HG03097 (cell line): Measurements from ENCODE around the gene NDUFV1.

Experiments
- ATAC-seq: cut with Tn5 transposase; IDR thresholded peaks from one replicate; pipeline ENCODE4 v1.9.1; 2021; ENCODE audit not compliant: unreplicated experiment, low FRiP score

The NDUFV1 gene

GRCh38 chr11:67638535-67639437 lies 32.0 kb downstream of the NDUFV1 start:
- no peak for ATAC-seq

DNA sequence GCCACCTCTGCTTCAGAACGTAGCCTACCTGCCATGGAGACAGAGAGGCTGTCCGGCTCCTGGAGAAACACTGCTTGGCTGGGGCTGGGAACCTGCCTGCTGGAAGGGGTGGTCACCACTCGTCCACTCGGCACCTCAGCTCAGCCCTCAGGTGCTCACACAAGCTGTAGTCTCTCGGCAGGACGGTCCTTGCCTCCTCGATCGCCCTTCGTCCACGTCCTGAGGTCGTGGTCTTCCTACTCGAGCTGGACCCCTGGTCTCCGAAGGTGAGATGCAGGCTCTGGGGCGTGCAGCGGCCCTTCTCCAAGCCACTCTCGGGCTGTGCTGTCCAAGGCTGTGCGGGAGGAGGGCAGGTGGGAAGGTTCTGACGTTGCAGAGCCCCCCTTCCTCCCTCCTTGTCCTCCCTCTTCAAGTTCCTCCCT lies 32.7 kb downstream of the NDUFV1 start, which contains the start of gene TBX10:
TBX10 (minus strand) TSS at position 326 of the 422 bp plus-strand sequence; CDS start at position 35, 291 bp downstream.
- no peak for ATAC-seq

- no peak for ATAC-seq
These were observed 33.5 kb downstream of the NDUFV1 start for GRCh38 chr11:67640021-67640757.

DNA sequence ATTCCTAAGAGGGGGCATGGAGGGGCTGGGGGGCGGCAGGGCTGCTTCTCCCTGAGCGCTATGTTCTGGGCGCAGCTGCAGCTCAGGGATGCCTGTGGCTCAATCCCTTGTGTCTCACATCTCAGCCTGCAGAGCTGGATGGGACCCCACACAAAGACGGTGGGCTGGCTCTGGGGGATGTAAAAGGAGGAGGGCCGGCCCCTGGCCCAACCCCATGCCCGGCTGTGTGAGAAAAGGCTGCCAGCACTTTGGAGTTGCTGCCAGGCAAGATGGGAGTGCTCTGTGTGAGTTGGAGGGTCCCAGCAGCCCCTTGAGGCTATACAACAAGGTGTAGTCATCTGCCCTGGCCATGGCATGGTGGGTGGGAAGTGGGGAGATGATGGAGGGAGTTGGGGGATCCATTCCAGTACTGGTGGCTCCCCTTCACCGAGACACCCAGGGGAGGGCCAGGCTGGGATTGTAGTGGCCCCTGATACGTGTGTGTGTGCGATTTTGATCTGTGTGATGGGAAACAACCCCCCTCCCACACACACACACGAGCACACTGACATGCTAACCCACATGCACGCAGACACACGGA lies 34.1 kb downstream of the NDUFV1 start:
- no peak for ATAC-seq

- no peak for ATAC-seq
These were observed 34.8 kb downstream of the NDUFV1 start for GRCh38 chr11:67641338-67642172.

- no peak for ATAC-seq
These were observed 35.7 kb downstream of the NDUFV1 start for GRCh38 chr11:67642173-67643120.

DNA sequence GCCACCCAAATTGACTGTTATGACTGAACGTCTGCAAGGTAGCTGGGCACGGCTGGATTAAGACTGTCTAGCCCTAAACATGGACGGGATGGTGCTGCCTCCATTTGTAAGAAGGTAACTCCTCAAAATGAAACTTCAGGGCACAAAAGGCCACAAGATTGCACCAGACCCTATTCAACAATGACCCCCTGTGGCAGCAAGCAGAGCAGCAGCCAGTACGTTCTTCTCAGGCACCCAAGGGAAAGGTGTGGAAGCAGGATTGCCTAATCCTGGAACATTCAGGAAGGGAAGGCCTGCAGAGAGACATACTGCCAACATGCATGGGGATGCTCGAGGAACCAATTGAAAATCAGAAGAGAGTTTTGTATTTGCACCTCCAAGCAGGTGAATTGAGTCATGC lies 37.3 kb downstream of the NDUFV1 start:
- ATAC-seq: no peak

- ATAC-seq: no peak
These were observed 38.0 kb downstream of the NDUFV1 start for GRCh38 chr11:67644472-67645418.

DNA sequence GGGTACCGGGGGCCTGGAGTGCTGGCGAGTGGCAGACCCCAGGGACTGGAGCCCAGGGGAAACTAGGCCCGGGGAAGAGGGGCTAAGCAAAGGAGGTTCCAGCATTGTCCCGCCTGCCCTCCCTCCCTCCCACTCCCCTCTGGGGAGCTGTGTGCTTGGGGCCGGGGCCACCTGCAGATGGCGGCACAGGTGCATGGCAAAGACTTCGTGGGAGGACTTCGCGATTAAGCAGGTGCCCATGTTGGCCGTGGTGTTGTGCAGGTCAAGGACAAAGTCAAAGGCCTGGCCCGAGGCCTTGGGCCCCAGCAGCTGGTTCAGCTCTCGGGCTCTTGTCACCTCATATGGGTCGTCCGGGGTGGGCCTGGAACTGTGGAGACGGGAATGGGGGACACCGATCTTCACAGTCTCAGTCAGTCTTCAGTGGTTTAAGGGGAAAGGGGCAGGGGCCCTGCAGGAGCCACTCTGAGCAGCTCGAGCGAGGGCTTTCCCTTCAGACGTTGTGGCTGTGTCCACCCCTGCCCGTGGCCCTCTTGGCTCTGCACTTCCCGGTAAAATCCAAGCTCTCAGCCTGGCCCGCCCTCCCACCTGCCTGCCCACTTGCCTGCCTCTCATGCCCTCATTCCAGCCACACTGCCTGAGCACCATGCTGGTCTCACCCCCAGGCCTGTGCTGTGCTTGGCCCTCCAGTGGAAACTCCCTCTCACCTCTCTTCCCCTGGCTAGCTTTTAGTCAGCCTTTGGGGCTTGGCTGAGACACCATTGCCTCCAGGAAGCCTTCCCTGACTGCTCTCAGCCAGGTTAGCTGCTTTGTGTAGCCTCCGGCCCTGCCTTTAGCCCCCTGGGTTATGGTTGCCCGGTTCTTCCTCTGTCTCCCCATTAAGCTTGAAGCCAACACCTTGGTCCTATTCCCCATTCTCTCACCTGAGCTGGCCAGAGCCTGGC lies 39.1 kb downstream of the NDUFV1 start:
- no peak for ATAC-seq

GRCh38 chr11:67646535-67647336 lies 40.0 kb downstream of the NDUFV1 start:
- no peak for ATAC-seq

- no peak for ATAC-seq
These were observed 40.7 kb downstream of the NDUFV1 start for GRCh38 chr11:67647471-67647870.

DNA sequence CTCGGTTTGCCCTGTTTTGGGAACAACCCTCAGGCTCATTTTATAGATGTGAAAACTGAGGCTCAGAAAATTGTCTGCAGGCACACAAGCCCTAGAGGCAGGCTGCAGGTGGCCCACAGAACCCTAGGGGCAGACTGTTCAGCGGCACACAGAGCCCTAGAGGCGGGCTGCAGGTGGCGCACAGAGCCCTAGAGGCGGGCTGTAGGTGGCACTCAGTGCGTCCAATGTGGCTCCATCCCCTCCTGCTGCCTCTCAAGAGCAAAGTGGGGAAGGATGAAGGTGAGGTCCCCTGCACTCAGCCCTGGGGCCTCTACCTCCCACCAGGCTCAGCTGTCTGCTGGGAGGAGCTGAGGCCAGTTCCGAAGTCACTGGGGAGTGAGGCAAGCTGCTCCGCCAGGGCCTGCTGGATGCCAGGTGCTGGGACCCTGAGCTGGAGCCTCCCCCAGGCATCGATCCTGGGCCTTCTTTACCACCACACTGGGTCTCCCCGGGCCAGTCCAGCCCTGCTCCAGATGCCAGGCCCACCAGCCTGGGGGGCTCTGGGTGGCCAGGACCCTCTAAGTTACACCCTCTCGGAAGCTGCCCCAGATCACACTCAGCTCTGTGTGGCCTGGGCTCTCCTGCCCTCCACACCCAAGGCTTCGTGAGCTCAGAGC lies 41.5 kb downstream of the NDUFV1 start:
- no peak for ATAC-seq

GRCh38 chr11:67648796-67649613 lies 42.3 kb downstream of the NDUFV1 start:
- ATAC-seq: no peak

DNA sequence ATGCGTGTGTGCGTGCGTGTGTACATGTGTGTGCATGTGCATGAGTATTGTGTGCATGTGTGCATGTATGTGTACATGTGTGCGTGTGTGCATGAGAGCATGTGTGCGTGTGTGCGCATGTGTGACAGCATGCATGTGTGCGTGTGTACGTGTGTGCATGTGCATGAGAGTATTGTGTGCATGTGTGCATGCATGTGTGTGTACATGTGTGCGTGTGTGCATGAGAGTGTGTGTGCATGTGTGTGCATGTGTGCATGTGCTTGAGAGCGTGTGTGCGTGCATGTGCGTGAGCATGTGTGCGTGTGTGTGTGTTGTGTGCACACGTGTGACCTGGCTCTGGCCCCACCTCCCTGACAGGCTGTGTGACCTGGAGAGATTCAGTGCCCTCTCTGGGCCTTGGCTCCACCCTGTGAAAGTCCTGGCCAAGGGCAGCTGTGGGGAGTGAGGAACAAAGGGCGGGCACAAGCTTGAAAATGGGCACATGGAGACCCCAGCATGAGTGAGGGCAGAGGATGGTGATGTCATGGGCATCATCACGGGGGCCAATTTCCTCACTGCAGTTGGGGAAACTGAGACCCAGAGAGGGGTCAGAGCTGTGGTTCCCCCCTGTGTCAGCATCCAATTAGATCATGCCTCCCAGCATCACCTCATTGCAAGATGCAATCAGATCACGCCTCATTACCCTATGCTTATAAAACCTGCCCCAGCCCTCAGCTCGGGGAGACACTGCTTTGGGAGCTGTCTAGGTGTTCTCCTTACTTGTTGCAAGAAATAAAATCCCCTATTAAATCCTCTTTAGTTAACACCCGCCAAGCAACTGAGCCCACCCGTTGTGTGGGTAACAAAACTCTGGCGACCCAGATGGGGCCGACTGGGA lies 43.1 kb downstream of the NDUFV1 start:
- no peak for ATAC-seq
